SU-DHL-6 (cell line): ENCODE data around the gene NET1.

Experiments
- CTCF ChIP-seq: fragments of 200-600 bp; sonication (generic); IDR thresholded peaks from one replicate; pipeline ENCODE4 v1.5.1; 2017; ENCODE audit warnings: antibody characterized with exemption, mild to moderate bottlenecking, low read length, moderate library complexity; ENCODE audit not compliant: insufficient read depth, poor library complexity, severe bottlenecking
- EZH2phosphoT487 ChIP-seq: fragments of 200-600 bp; sonication (generic), shearing (Covaris generic); conservative IDR thresholded peaks from 2 replicates; pipeline ENCODE4 v1.6.1; 2018; ENCODE audit warnings: mild to moderate bottlenecking, antibody characterized with exemption, low read length, moderate library complexity, mixed read lengths

- TF ChIP-seq CTCF, result no peak
- TF ChIP-seq EZH2phosphoT487, result no peak
These were observed 69.7 kb downstream of the NET1 start for GRCh38 chr10:5482016-5482415.
